Measurements from ENCODE around the gene LGR6. TPM values are rescaled to one million over a fixed set of nuclear protein-coding genes. Genes with fewer than 3 reads are reported as not detected.

LGR6 gene
- total RNA-seq, 4 donors from 2014 or later: 1.6 to 4.9 (median 4.1) TPM

DNA sequence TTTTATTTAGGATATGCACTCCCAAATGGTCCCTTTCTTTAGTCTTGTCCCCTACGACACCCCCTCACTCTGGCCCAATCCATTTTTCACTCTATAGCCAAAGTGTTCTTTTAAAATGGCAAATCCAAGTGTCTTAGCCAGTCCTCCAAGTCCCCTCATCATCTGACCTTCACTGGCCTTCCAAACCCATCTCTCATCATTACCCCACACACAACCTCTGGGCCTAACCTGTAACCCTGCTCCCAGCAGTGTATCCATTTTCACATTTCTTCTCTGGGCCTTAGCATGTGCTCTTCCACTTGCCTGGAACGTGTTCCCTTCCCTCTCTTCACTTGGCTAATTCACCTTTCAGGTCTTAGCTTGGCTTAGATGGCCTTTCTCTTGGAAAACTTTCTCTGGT lies 42.6 kb upstream of the LGR6 start:
- Histone ChIP-seq H3K4me3 (no peak overlapping the region), H3K36me3 (no peaks in the 10 kb centered on the region), H3K4me1 (peaks cover 14% of the 10 kb centered on the region), H3K9me3 (no peaks in the 10 kb centered on the region), H3K27ac (no peak overlapping the region), H3K27me3 (no peaks in the 10 kb centered on the region)
- no peak for TF ChIP-seq POLR2A (IDR thresholded peaks at IDR 0.05)
- TF ChIP-seq EP300 (IDR thresholded peaks at IDR 0.05): no peak
- TF ChIP-seq POLR2AphosphoS5 (IDR thresholded peaks at IDR 0.05): no peak
- WGBS: 91% methylated on average over 2 of the region's 2 CpGs
- DNase-seq (ENCODE audit: low spot score in 2 of 2): no peak

GRCh38 chr1:202152399-202152798 lies 41.2 kb upstream of the LGR6 start:
- 97% methylated on average over 5 of the region's 10 CpGs for WGBS
- H3K27ac ChIP-seq: no peak overlapping the region
- TF ChIP-seq POLR2A (IDR thresholded peaks at IDR 0.05) (no peak), POLR2AphosphoS5 (IDR thresholded peaks at IDR 0.05) (no peak), EP300 (IDR thresholded peaks at IDR 0.05) (no peak), CTCF (IDR thresholded peaks at IDR 0.05) (no peak)
- H3K9me3 ChIP-seq: no peaks in the 10 kb centered on the region
- H3K4me1 ChIP-seq: peaks cover 14% of the 10 kb centered on the region
- H3K36me3 ChIP-seq: no peaks in the 10 kb centered on the region
- no peak for DNase-seq (ENCODE audit: low spot score in 2 of 2)
- H3K4me3 ChIP-seq: no peak overlapping the region
- H3K27me3 ChIP-seq: no peaks in the 10 kb centered on the region

GRCh38 chr1:202153284-202153683 lies 40.3 kb upstream of the LGR6 start:
- Histone ChIP-seq H3K36me3 (no peaks in the 10 kb centered on the region), H3K9me3 (no peaks in the 10 kb centered on the region), H3K4me3 (no peak overlapping the region), H3K27ac (no peak overlapping the region), H3K27me3 (no peaks in the 10 kb centered on the region), H3K4me1 (peaks cover 14% of the 10 kb centered on the region)
- DNase-seq (ENCODE audit: low spot score in 2 of 2): no peak
- TF ChIP-seq POLR2AphosphoS5 (IDR thresholded peaks at IDR 0.05) (no peak), CTCF (IDR thresholded peaks at IDR 0.05) (no peak), POLR2A (IDR thresholded peaks at IDR 0.05) (no peak), EP300 (IDR thresholded peaks at IDR 0.05) (no peak)
- 94% methylated on average over 4 of the region's 4 CpGs for WGBS

- Histone ChIP-seq H3K9me3 (no peaks in the 10 kb centered on the region), H3K27me3 (no peaks in the 10 kb centered on the region), H3K36me3 (no peaks in the 10 kb centered on the region), H3K27ac (no peak overlapping the region), H3K4me1 (peaks cover 14% of the 10 kb centered on the region), H3K4me3 (no peak overlapping the region)
- TF ChIP-seq POLR2A (IDR thresholded peaks at IDR 0.05) (no peak), EP300 (IDR thresholded peaks at IDR 0.05) (no peak)
- DNase-seq (ENCODE audit: low spot score in 2 of 2): no peak
- WGBS: 82% methylated on average over 10 of the region's 10 CpGs
Observed at GRCh38 chr1:202154148-202154765, 39.3 kb upstream of the LGR6 start.

DNA sequence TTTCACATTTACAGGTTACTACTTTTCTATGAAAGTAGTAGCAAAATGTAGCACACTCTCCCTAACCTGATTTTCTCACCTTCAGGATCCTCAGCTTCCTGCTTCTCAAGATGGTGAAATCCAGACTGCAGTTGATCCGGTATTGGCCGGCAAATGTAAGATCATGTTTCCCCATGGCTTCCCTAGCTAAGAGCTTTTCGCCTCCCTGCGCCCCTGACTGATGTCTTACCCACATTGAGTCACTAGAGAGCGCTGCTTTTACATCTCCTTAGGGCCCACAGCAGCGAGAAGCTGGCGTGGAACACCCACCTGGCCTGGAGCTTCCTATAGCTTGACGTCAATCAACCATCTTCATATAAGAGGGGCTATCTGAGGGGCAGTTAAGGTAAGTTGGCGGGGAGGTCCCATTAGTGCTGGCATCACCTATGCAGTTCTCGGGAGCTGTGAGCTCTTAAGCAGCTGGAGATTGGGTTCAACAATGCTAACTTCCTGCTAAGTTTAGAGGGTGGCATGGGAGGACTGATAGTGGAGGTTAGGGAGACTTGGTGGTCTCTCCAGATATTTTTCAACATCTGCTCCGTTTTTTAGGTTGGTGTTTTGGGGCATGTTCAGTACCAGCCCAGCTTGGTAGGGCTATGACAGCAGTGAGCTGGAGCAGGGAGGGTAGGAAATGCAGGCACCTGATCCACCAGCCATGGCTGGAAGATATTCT lies 38.7 kb upstream of the LGR6 start:
- H3K27ac ChIP-seq: no peak overlapping the region
- DNase-seq (ENCODE audit: low spot score in 2 of 2): no peak
- WGBS: 52% methylated on average over 11 of the region's 11 CpGs

More for the DNA sequence above, 38.7 kb upstream of the LGR6 start:
- Histone ChIP-seq H3K4me1 (peaks cover 14% of the 10 kb centered on the region), H3K4me3 (no peak overlapping the region), H3K36me3 (no peaks in the 10 kb centered on the region), H3K27me3 (no peaks in the 10 kb centered on the region), H3K9me3 (no peaks in the 10 kb centered on the region)
- TF ChIP-seq EP300 (IDR thresholded peaks at IDR 0.05): no peak
- TF ChIP-seq CTCF (IDR thresholded peaks at IDR 0.05): peak in 1 of 2 donors; percentile 45

Data from suprapubic skin (tissue), 4 donors.